Dermis microvascular lymphatic vessel endothelial cell (primary cell): ENCODE measurements around the gene DUSP7. TPM values are rescaled to one million over a fixed set of nuclear protein-coding genes. Genes with fewer than 3 reads are reported as not detected.

Experiments
- DNase-seq, 2 donors: peaks; one replicate each; pipeline versions ENCODE4 v3.0.0 to v3.0.0-alpha.2; 2010; ENCODE audit warnings: low read depth in 2 of 2
- total RNA-seq: library from RNA; depleted of rRNA; stranded (reverse); fragments of >200 nt; gene quantifications from 2 replicates; pipeline ENCODE4 v1.2.1, GENCODE V29; 2014

Gene DUSP7
- total RNA-seq, 1 donor from 2014 or later, result 6.9 TPM

- DNase-seq, result no peak
These were observed 26.8 kb downstream of the DUSP7 start for GRCh38 chr3:52029535-52029934.

GRCh38 chr3:52029053-52029452 lies 27.3 kb downstream of the DUSP7 start:
- DNase-seq, result no peak

- no peak for DNase-seq
These were observed 27.8 kb downstream of the DUSP7 start for GRCh38 chr3:52028572-52028971.

- no peak for DNase-seq
These were observed 30.3 kb downstream of the DUSP7 start for GRCh38 chr3:52026041-52026440.

DNA sequence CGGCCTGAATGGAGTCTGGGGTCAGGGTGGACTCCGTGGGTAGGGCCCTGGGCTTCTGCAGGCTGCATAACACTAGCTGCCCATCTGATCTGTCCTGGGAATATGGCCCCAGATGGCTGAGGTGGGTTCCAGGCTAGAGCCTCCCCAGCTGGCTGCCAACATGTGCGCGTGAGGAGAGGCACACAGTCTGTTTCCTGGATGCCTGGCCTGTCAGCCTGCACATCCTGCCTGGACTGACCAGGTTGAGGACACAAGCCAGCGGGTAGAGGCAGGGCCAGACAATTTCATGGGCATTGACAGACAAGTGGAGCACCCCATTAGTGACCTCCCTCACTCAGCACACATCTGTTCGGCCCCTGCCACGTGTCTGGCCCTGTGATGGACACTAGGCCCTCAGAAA lies 30.9 kb downstream of the DUSP7 start:
- DNase-seq, result peak; percentile 58 to 83

DNA sequence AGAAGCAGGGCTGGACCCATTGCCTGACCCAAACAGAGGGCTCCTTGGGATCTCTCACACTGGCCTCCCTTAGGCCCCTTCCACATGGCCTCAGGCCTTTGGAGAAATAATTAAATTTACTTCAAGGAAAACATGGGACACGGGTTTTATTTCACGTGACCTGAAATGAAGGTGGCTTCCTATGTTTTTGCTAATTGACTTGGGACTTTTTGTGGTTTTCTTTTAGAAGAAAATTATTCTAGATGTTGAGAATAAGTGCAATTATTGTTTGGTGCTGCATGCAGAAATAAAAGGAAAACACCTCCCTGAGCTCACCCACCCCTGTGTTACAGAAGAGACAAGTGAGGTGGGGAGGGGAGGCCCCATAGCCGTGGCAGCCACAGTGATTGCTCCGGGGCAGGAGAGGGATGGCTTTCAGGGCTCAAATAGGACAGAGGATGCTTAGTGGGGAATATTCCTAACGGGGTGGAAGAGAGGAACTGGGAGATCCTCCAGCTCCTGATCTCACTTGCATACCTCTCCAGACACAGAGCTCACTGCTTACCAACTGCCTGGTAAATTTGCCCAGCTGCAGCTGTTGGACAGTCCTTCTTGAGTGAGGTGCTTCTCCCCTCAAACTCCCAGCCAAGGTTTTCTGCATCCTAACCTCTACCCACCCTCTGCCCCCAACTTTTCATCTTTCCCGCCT lies 31.5 kb downstream of the DUSP7 start:
- no peak for DNase-seq

GRCh38 chr3:52023860-52024764 lies 32.3 kb downstream of the DUSP7 start:
- no peak for DNase-seq

DNA sequence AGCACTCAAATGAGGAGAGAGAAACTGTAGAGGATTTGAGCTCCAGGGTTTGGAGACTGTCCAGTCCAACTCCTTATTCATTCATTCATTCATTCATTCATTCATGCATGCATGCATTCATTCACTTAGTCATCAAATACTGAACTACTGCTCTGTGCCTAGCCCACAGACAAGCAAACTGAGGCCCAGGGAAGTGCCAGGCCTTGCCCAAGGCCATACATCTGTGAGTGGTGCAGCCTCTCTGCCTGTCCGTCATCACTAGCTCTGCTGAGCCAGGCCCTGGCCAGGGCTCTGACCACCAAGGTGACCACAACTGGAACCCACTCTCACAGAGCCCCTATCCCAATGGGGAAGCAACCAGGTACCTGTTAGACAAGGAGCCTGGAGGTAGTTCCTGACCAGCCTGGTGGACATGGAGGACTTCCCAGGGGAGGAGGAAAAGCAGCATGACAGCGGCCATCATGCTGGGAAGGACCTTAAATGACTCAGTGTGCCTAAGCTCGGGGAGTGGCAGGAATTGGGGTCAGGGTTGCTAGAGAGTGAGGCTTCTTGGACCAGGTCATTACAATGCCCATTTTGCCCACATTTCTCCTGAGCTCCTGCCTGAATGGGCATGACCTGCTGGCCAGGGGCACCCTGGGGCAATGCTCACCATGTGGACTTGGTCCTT lies 33.1 kb downstream of the DUSP7 start:
- DNase-seq, result no peak

DNA sequence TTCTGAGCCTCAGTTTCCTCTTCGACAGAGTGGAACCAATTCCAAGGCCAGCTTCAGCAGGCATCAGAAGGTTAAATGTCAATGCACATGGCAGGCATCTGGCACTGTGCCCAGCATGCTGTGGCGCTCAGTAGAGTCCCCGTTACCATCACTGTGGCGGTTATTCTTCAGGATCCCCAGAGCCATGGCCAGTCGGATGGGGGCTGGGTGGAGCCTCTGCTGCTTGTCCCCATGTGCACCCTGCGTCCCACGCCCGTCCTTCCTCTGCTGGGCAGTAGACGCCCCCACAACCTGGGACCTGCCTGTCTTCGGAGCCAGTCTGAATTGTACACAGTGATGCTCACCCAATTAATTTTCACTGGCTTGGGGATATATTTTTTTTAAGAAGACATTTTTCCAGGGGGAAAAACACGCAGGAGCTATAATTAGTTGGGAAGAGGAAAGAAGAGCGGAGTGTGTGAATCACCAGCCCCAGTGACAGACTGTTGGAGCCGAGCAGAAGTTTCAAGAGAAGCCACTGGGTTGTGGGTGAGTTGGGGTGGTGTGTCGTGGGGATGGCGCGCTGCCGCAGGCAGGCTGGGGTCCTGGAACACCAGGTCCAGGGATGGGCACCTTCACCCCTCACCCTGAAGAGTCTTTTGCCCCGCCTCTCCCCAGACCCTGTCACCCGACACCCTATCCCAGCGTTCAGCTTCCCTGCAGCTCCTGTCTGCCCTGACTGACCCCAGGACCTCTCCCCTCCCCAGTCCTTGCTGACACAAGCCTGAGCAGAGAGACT lies 33.9 kb downstream of the DUSP7 start:
- DNase-seq, result peak; percentile 18 to 28

DNA sequence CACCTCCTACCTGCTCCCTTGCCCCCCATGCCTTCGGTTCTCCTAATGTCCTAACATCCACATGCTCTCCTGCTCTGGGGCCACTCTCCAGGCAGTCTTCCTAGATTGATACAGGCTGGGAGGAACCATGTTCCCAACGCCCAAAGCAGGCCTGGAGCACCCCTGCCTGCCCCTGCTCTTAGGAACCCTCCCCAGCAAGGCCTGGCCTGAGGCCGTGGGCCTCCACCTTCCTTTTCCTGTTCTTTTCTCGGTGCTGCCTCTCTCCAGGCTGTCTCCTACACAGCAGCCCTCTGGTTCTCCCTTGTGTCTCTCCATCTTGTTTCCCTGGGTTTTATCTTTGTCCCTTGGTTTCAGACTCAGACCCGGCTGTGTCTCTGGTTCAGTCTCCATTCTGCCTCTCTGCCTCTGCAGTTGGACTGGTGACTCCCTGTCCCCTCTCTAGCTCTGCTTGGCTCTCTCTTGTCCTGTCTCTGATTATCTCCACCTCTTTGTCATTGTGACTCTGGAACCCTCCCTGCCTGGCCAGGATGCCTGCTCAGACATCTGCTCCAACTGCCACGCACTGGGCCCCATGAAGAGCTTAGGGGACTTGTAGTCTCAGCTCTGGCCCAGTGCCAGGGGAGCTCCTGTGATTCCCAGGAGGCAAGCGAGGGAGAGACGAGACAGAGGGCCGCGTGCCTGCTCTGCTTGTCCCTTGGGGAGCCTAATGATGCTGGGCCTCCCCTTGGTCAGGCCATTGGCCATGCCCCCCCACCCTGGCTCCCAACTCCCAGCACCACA lies 34.7 kb downstream of the DUSP7 start:
- no peak for DNase-seq

DNA sequence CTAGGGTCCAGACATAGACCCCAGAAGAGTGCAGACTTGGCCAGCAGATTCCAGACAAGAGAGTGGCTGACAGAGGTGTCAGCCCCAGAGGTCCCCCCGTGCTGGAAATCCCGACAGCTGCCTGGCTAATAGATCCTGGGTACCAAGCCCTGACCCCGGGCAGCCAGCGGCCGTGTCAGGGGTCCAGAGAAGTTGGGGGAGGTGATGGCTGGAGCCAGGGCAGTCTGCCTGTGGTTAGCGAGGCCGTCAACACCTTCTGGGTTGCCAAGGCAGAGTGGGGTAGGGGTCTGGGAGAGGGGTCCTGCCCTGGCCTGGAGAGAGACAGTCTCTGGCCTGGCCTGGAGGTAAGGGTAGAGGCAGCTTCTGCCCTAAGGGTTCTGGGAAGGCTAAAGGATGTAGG lies 35.6 kb downstream of the DUSP7 start:
- DNase-seq, result no peak

DNA sequence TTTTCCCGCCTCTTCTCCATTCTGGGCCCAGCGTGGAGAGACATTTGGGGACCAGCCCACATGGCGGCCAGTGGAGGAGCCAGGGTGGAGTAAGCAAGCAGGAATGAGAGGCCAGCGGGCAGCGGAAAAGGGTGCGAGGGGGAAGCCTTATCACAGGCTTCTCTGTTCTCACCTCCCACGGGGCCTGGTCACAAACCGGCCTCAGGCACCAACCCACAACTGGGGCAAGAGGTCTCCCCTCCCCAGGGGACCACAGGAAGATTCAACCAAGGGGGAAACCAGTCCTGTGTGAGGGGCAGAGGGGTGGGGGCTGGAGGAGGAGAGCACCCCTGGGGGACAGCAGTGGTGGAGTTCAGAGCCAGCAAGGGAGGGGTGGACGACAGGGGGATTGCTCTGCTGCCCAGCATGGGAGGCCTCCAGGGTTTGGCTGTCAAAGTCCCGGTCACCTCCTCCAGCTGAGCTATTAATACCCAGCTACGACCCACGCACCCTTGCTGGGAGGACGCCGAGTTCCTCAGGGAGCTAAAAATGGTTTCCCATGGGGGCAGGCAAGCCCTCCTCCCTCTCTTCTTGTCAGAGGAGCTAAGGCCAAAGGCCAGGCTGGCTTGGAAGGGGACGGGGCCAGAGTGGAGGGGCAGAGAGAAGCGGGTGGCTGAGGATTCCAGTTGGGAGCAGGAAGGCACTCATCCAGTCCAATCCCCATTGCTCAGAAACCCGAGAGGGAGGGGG lies 36.9 kb downstream of the DUSP7 start:
- no peak for DNase-seq

GRCh38 chr3:52018319-52019000 lies 37.9 kb downstream of the DUSP7 start:
- no peak for DNase-seq

GRCh38 chr3:52017586-52017985 lies 38.8 kb downstream of the DUSP7 start:
- DNase-seq, result no peak

GRCh38 chr3:52015438-52016228 lies 40.7 kb downstream of the DUSP7 start:
- DNase-seq, result no peak

DNA sequence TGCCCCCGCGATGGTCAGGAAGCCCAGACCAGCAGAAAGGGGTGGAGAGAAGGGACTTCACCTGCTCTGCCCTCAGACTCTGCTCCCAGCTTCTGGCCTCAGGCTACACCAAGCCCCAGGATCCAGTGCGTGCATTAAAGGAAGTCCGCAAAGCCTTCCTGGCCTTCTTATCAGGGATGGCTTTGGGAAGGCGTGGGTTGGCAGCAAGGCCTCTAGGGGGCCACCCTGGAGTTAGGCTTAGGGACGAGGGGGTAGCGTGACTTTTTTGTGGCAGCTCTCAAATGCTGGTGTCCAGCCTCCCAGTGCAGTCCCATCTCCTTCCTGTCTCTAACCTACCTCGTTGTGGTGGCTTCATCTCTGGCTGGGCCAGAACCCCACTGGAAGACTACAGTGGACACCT lies 41.8 kb downstream of the DUSP7 start:
- peak in 1 of 2 donors; percentile 16 for DNase-seq

DNA sequence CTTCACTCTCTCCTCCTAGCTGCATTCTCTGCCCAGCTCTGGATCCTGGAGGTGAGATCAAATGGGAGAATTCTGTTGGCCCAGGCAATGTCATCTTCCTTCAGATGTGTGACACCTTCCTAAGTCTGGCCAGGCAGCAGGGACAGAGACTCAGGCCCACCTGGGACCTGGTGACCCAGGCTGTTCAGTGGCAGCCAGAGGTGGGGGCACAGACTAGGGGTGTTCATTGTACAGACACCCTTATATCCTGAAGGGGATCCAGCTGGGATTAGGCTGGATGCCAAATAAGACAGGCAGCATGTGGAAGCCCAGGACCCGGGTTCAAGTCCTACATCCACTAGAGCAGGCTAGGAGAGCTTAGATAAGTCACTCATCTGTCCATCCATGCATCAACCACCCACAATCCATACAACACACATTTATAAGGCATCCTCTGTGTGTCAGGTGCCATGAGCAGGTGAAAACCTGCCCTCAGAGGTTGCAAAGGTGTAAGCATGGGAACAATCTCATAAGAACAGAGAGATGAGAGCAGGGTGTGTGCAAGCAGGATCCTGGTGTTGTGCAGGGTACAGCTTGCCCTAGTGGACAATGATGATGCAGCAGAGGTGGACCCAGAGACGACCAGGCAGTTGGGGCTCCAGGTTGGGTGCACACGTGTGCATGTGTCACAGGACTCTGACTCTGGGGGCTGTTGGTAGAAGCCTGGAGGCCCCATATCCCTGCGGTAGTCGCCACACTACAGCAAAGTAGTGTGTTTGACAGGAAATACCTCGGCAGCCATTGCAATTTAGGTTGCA lies 42.4 kb downstream of the DUSP7 start:
- no peak for DNase-seq

DNA sequence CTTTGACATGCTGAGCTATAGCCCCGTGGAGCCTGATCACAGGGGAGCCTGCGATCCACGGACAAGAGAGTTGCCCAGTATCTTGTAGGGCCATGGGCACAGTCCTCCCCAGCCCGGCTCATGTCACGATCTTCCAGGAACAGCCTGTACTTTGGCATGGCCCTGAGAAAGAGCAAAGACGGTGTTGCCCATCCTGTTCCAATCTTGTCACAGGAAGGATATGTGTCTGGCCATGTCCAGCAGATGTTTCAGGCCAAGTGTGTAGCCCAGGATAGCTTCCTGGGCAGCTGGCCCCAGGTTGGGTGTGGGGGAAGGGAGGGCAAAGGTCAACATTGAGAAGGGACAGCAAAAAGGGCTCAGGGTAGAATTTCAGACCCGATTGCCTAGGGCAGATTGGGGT lies 43.7 kb downstream of the DUSP7 start:
- DNase-seq, result peak in 1 of 2 donors; percentile 28
